Right cardiac atrium (tissue), 5 donors: ENCODE measurements around the gene RPN1. TPM values are rescaled to one million over a fixed set of nuclear protein-coding genes. Genes with fewer than 3 reads are reported as not detected.
"Not testable (repeated sequence)": the region's sequence is repeated elsewhere in the genome, so short reads cannot be mapped to it uniquely, and the experiment has no call there.

Experiments used
- ATAC-seq, 2 donors: fragments of 200-7000 bp; cut with Tn5 transposase; one replicate each; pipeline versions ENCODE4 v1.8.0 to v1.9.1; 2020; ENCODE audit warnings: moderate library complexity in 2 of 2, mild to moderate bottlenecking in 1 of 2
- DNase-seq, 3 donors: peaks; one replicate each; pipeline ENCODE4 v3.0.0-alpha.2; 2020
- H3K27ac ChIP-seq: one replicate; pipeline ENCODE4 v1.5.1; 2013; ENCODE audit warnings: mild to moderate bottlenecking, low read length, control low read depth, moderate library complexity
- H3K27me3 ChIP-seq: one replicate; pipeline ENCODE4 v1.6.1; 2013; ENCODE audit not compliant: control insufficient read depth, insufficient read depth
- H3K4me1 ChIP-seq: one replicate; pipeline ENCODE4 v1.6.1; 2013; ENCODE audit warnings: low read length; ENCODE audit not compliant: control insufficient read depth, insufficient read depth
- H3K4me3 ChIP-seq: one replicate; pipeline ENCODE4 v1.5.1; 2013; ENCODE audit warnings: low read length, control low read depth
- H3K9me3 ChIP-seq: one replicate; pipeline ENCODE4 v1.6.1; 2013; ENCODE audit warnings: low read length; ENCODE audit not compliant: control insufficient read depth
- WGBS: extraction: QIAGEN DNeasy Blood & Tissue Kit; methylation state at CpG from one replicate; pipeline ENCODE4 v1.1.7; 2013; 5-methylcytosine and 5-hydroxymethylcytosine counted together
- intact Hi-C, 4 donors: fragments of 100-400 bp; cut with DNase I; formaldehyde crosslinking; loops; one replicate each; pipeline versions ENCODE4 v1.11.0 to v1.14.0; 2022 to 2023
- polyA plus RNA-seq: library from polyadenylated mRNA; stranded (reverse); fragments of 200-250 nt; gene quantifications from one replicate; pipeline ENCODE4 v1.2.3, GENCODE V29; 2013
- total RNA-seq, 4 donors: library from RNA; stranded (reverse); fragmentation: NEBNext Ultra II Directional; extraction: Animal tissue kit (Norgen Biotek cat#: 25700); gene quantifications; one replicate each; pipeline ENCODE4 v1.2.1, GENCODE V29; 2021
- donor health status: healthy with polysubstance abuse.
- donor health status: DM: no; HTN: yes; CAD: no.
- donor health status: DM: no; HTN: no; CAD: no.
- donor health status: DM: no; HTN: yes; CAD: no; lungs with severe emphysema.
- donor health status: DM: yes; HTN: yes; CAD: no.

Gene RPN1
- total and polyA plus RNA-seq, 5 donors: 85.1 to 164 (median 107) TPM

- Histone ChIP-seq H3K4me1 (no peaks in the 10 kb centered on the region), H3K27me3 (no peaks in the 10 kb centered on the region), H3K4me3 (peak overlapping the region; percentile 66), H3K27ac (peak overlapping the region; percentile 98), H3K9me3 (no peaks in the 10 kb centered on the region)
- DNase-seq: peak; percentile 100
- ATAC-seq: peak; percentile 99 to 100
- intact Hi-C loops: loop anchor here in 3 of 4 donors (5.0 to 10.0 kb wide), 4 partner anchors 47 to 164 kb away; partner anchors contain the start of gene RAB7A (in 1 of the 3)
- WGBS: under 1% methylated on average over 67 of the region's 67 CpGs
These were observed 30.2 kb upstream of the RPN1 start for GRCh38 chr3:128680603-128681368.

- no peaks in the 10 kb centered on the region for H3K4me1 ChIP-seq
- ATAC-seq: no peak
- H3K27me3 ChIP-seq: no peaks in the 10 kb centered on the region
- WGBS: 96% methylated on average over 2 of the region's 2 CpGs
- DNase-seq: no peak
- intact Hi-C loops: no loop called here
- H3K27ac ChIP-seq: peak overlapping the region; percentile 44
- H3K4me3 ChIP-seq: no peak overlapping the region
- no peaks in the 10 kb centered on the region for H3K9me3 ChIP-seq
These were observed 28.7 kb upstream of the RPN1 start for GRCh38 chr3:128679338-128679737.

- WGBS: 59% methylated on average over 4 of the region's 4 CpGs
- H3K9me3 ChIP-seq, H3K4me1 ChIP-seq, intact Hi-C loops, H3K27me3 ChIP-seq, DNase-seq, H3K4me3 ChIP-seq, ATAC-seq, H3K27ac ChIP-seq: not testable (repeated sequence)
These were observed 25.2 kb upstream of the RPN1 start for GRCh38 chr3:128675802-128676201.

GRCh38 chr3:128674161-128674784 lies 23.7 kb upstream of the RPN1 start:
- no peak overlapping the region for H3K27ac ChIP-seq
- intact Hi-C loops: no loop called here
- WGBS: 91% methylated on average over 10 of the region's 10 CpGs
- no peak for ATAC-seq
- no peaks in the 10 kb centered on the region for H3K9me3 ChIP-seq
- H3K4me3 ChIP-seq: no peak overlapping the region
- no peaks in the 10 kb centered on the region for H3K4me1 ChIP-seq
- no peak for DNase-seq
- H3K27me3 ChIP-seq: no peaks in the 10 kb centered on the region

- ATAC-seq: no peak
- Histone ChIP-seq H3K27me3 (no peaks in the 10 kb centered on the region), H3K4me3 (no peak overlapping the region), H3K9me3 (no peaks in the 10 kb centered on the region), H3K27ac (no peak overlapping the region), H3K4me1 (no peaks in the 10 kb centered on the region)
- 83% methylated on average over 3 of the region's 3 CpGs for WGBS
- intact Hi-C loops: no loop called here
- DNase-seq: no peak
These were observed 17.0 kb upstream of the RPN1 start for GRCh38 chr3:128667641-128668040.

GRCh38 chr3:128665362-128666021 lies 14.9 kb upstream of the RPN1 start:
- WGBS: 67% methylated on average over 11 of the region's 11 CpGs
- intact Hi-C loops: no loop called here
- H3K4me1 ChIP-seq: no peaks in the 10 kb centered on the region

GRCh38 chr3:128663151-128663550 lies 12.5 kb upstream of the RPN1 start:
- Histone ChIP-seq H3K4me1 (no peaks in the 10 kb centered on the region), H3K9me3 (no peaks in the 10 kb centered on the region), H3K27ac (no peak overlapping the region), H3K4me3 (no peak overlapping the region), H3K27me3 (no peaks in the 10 kb centered on the region)
- intact Hi-C loops: no loop called here
- no peak for DNase-seq
- ATAC-seq: no peak
- WGBS: 63% methylated on average over 4 of the region's 4 CpGs

More at GRCh38 chr3:128665362-128666021, 14.9 kb upstream of the RPN1 start:
- ATAC-seq: no peak
- Histone ChIP-seq H3K27me3 (no peaks in the 10 kb centered on the region), H3K4me3 (no peak overlapping the region), H3K27ac (no peak overlapping the region), H3K9me3 (no peaks in the 10 kb centered on the region)
- DNase-seq: no peak

- H3K9me3 ChIP-seq: no peaks in the 10 kb centered on the region
- 76% methylated on average over 3 of the region's 3 CpGs for WGBS
- intact Hi-C loops: no loop called here
- H3K4me3 ChIP-seq: no peak overlapping the region
- H3K4me1 ChIP-seq: no peaks in the 10 kb centered on the region
- no peak for DNase-seq
- no peak overlapping the region for H3K27ac ChIP-seq
- H3K27me3 ChIP-seq: no peaks in the 10 kb centered on the region
- no peak for ATAC-seq
These were observed 4.9 kb upstream of the RPN1 start for GRCh38 chr3:128655531-128655930.

- H3K4me3 ChIP-seq, ATAC-seq, DNase-seq, H3K4me1 ChIP-seq, H3K27me3 ChIP-seq, H3K9me3 ChIP-seq, H3K27ac ChIP-seq, intact Hi-C loops: not testable (repeated sequence)
- 73% methylated on average over 24 of the region's 24 CpGs for WGBS
These were observed 3.6 kb upstream of the RPN1 start for GRCh38 chr3:128653993-128654805.

- intact Hi-C loops, H3K27me3 ChIP-seq, ATAC-seq, H3K9me3 ChIP-seq, H3K4me3 ChIP-seq, H3K27ac ChIP-seq, H3K4me1 ChIP-seq: not testable (repeated sequence)
- 55% methylated on average over 43 of the region's 43 CpGs for WGBS
- peak in 2 of 3 donors; percentile 51 to 63 for DNase-seq
These were observed 2.9 kb upstream of the RPN1 start for GRCh38 chr3:128653383-128653992.
